ENCODE results near the gene NEURL3. TPM values are rescaled to one million over a fixed set of nuclear protein-coding genes. Genes with fewer than 3 reads are reported as not detected.

Gene NEURL3
- total RNA-seq, 4 donors from 2014 or later = not detected

DNA sequence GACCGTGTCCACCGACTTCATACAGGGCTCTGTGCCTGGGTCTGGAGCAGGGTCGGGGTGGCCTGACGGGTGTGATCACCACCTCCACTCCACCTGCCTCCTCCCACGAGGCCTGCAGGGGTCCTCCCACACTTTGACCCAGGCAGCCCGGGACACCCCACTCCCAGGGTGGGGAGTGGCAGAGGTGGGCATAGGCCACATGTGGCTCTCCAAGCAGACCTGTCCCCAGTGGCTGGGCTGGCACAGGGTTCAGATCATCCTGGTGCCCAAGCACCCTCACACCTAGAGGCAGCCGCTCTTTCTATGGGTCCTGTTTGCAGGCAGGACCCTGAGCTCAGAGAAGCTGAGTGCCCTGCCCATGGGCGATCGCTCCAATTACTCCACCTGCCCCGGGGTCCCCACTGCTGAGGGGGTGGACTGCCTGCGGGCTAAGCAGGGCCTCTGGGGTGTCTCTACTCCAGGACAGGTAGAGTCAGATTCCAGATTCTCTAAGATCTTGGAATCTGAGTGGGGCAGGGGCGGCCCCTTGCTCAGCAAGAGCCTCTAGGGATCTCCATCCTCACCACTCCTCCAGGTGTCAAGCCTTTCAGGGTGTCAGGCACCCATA lies 1.4 kb downstream of the NEURL3 start:
- ATAC-seq (no peak), DNase-seq (no peak)
- no peak overlapping the region for H3K4me3 ChIP-seq
- H3K27me3 ChIP-seq = peaks cover 15 to 20% (median 20%) of the 10 kb centered on the region in 3 donors
- no peaks in the 10 kb centered on the region for H3K36me3 ChIP-seq
- intact Hi-C loops (cut with DNase I; ENCODE audit: low total_unique reads) (loop anchor here (10.0 kb wide), 2 partner anchors 369 to 479 kb away; partner anchors contain the start of gene ASTL), in situ Hi-C loops (cut with MboI; ENCODE audit: low sequenced_read_pairs in 4 of 4) (loop anchor here (25.0 kb wide), 3 partner anchors 191 to 491 kb away; partner anchors contain the start of genes SNRNP200 (in 2 of the 4), ASTL (in 1 of the 4) and DUSP2 (in 1 of the 4))
- no peak overlapping the region for H3K27ac ChIP-seq
- peaks cover 17 to 19% of the 10 kb centered on the region in 2 donors for H3K4me1 ChIP-seq
- TF ChIP-seq POLR2A (IDR thresholded peaks at IDR 0.05) = no peak
- TF ChIP-seq, protein P1, sequence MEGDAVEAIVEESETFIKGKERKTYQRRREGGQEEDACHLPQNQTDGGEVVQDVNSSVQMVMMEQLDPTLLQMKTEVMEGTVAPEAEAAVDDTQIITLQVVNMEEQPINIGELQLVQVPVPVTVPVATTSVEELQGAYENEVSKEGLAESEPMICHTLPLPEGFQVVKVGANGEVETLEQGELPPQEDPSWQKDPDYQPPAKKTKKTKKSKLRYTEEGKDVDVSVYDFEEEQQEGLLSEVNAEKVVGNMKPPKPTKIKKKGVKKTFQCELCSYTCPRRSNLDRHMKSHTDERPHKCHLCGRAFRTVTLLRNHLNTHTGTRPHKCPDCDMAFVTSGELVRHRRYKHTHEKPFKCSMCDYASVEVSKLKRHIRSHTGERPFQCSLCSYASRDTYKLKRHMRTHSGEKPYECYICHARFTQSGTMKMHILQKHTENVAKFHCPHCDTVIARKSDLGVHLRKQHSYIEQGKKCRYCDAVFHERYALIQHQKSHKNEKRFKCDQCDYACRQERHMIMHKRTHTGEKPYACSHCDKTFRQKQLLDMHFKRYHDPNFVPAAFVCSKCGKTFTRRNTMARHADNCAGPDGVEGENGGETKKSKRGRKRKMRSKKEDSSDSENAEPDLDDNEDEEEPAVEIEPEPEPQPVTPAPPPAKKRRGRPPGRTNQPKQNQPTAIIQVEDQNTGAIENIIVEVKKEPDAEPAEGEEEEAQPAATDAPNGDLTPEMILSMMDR (IDR thresholded peaks at IDR 0.05 in 4 of 5, conservative IDR thresholded peaks at IDR 0.05 in 1 of 5) = no peak
- no peaks in the 10 kb centered on the region for H3K9me3 ChIP-seq

DNA sequence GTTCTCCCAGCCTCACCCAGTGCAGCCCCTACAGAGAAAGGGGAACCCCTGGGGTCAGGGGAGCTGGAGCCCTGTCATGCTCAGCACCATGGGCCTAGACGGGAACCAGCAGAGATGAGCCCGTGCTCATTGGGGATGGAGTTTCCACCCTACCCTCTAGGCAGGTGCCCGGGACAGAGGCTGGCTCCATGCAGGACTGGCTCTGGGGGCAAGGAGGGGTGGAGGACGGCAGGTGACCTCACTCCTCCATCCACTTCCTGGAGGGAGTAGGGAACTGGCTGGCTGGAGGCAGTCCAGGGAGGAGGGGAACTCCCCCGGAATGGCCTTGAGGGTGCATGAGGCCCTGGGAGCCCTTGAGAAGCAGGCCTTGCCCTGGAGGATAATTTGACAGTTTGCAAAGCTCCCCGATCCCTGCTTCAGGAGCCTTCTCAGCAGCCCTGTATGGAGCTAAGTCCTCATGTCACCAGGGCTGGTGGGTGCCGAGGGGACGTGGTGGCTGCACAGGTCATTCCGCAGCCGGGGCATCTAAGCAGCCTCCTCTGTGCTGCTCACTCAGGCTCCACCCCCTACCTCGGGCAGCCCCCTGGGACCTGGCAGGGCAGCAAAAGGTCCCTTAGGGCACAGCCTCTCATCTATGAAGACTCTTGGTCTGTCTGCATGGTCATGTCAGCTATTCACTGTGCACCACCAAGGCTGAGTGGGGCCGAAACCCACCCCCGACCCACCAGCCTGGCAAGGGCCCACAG lies 2.1 kb downstream of the NEURL3 start:
- TF ChIP-seq POLR2A (IDR thresholded peaks at IDR 0.05) = no peak
- TF ChIP-seq, protein P1 (IDR thresholded peaks at IDR 0.05 in 4 of 5, conservative IDR thresholded peaks at IDR 0.05 in 1 of 5) = no peak
- H3K27ac ChIP-seq = no peak overlapping the region
- peaks cover 12 to 15% of the 10 kb centered on the region in 2 donors for H3K4me1 ChIP-seq
- intact Hi-C loops (cut with DNase I; ENCODE audit: low total_unique reads) (loop anchor here (10.0 kb wide), 2 partner anchors 368 to 478 kb away; partner anchors contain the start of gene ASTL), in situ Hi-C loops (cut with MboI; ENCODE audit: low sequenced_read_pairs in 4 of 4) (loop anchor here (25.0 kb wide), 3 partner anchors 191 to 491 kb away; partner anchors contain the start of genes SNRNP200 (in 2 of the 4), ASTL (in 1 of the 4) and DUSP2 (in 1 of the 4))
- H3K36me3 ChIP-seq = no peaks in the 10 kb centered on the region
- DNase-seq (no peak), ATAC-seq (no peak)
- H3K27me3 ChIP-seq = peaks cover 15 to 20% (median 20%) of the 10 kb centered on the region in 3 donors
- no peaks in the 10 kb centered on the region for H3K9me3 ChIP-seq
- no peak overlapping the region for H3K4me3 ChIP-seq

DNA sequence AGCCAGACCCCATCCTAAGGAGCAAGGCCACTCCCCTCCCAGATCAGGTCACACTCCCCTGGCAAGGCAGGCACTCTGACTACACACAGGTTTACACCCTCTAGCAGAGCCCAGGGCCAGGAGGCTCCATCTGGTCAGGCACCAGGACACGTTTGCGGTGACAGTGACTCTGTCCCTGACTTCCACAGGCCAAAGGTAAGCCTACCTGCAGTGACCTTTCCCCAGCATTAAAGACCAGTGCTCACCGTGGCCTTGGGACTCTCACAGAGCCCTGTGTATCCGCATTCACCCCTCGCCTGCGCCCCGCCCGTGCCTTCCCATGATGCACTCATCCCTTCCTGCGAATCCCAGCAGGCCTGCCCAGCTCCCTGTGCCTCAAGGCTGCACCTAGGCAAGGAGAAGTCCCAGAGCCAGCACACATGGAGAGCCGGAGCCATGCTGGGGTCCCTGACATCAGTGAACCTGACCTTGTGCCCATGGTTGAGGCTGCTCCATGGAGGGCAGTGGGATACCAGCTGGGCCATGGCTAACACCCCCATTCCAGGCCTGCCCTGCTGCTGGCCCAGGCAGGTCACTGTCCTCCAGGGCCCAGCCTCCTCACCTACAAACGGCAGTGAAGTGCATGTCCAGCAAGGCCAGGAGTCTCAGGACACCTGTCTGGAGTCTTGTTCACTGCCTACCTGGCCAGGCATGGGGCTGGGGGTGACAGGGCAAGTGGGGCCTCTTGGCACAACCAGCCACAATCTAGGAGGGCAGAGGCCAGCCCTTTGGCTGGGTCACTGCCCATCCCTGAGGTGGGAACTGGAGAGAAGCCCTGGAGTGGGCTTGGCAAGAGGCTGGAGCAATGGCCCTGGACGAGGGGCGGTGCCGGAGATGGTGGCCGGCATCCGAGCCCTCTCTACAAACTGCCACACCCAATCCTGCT lies 3.0 kb downstream of the NEURL3 start:
- Histone ChIP-seq H3K4me3 (no peak overlapping the region), H3K27ac (no peak overlapping the region), H3K9me3 (no peaks in the 10 kb centered on the region), H3K27me3 (peaks cover 15 to 20% (median 20%) of the 10 kb centered on the region in 3 donors), H3K4me1 (peaks cover 7 to 10% of the 10 kb centered on the region in 2 donors), H3K36me3 (no peaks in the 10 kb centered on the region)
- TF ChIP-seq, protein P1 (IDR thresholded peaks at IDR 0.05 in 4 of 5, conservative IDR thresholded peaks at IDR 0.05 in 1 of 5) = no peak
- TF ChIP-seq POLR2A (IDR thresholded peaks at IDR 0.05) = no peak
- ATAC-seq (no peak), DNase-seq (no peak)
- intact Hi-C loops (cut with DNase I; ENCODE audit: low total_unique reads) = loop anchor here (10.0 kb wide), 2 partner anchors 367 to 477 kb away; partner anchors contain the start of gene ASTL
- in situ Hi-C loops (cut with MboI; ENCODE audit: low sequenced_read_pairs in 4 of 4) = loop anchor here (25.0 kb wide), 3 partner anchors 190 to 490 kb away; partner anchors contain the start of genes SNRNP200 (in 2 of the 4), ASTL (in 1 of the 4) and DUSP2 (in 1 of the 4)

DNA sequence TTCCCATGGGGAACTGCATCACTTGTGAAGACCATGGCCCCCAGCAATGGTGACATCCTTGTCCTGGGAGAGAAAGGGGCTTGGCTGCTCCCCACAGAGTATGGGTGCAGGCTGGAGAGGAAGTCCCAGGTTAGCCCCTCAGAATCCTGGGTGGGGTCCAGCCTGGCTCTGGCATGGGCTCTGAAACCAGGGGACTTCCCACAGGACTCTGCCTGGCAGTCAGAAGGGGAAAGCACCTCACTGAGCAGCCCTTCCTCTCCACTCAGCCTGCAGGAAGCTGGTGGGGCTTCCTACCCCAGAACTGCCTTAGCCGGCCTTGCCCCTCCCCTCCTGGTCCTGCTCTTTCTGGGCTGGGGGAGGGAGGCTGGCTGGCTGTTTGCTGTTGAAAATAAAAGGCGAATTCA lies 3.7 kb downstream of the NEURL3 start:
- Histone ChIP-seq H3K9me3 (no peaks in the 10 kb centered on the region), H3K4me1 (peaks cover 7 to 10% of the 10 kb centered on the region in 2 donors), H3K4me3 (no peak overlapping the region), H3K27me3 (peaks cover 15 to 20% (median 20%) of the 10 kb centered on the region in 3 donors), H3K27ac (no peak overlapping the region), H3K36me3 (no peaks in the 10 kb centered on the region)
- DNase-seq (no peak), ATAC-seq (no peak)
- in situ Hi-C loops (cut with MboI; ENCODE audit: low sequenced_read_pairs in 4 of 4) (loop anchor here (25.0 kb wide), 3 partner anchors 189 to 489 kb away; partner anchors contain the start of genes SNRNP200 (in 2 of the 4), ASTL (in 1 of the 4) and DUSP2 (in 1 of the 4)), intact Hi-C loops (cut with DNase I; ENCODE audit: low total_unique reads) (loop anchor here (10.0 kb wide), 2 partner anchors 367 to 477 kb away; partner anchors contain the start of gene ASTL)
- TF ChIP-seq, protein P1 (IDR thresholded peaks at IDR 0.05 in 4 of 5, conservative IDR thresholded peaks at IDR 0.05 in 1 of 5) = no peak
- no peak for TF ChIP-seq POLR2A (IDR thresholded peaks at IDR 0.05)

All from gastrocnemius medialis (tissue), 4 donors.